Smooth muscle cell (in vitro differentiated cells): Measurements from ENCODE around the gene SGTB. TPM values are rescaled to one million over a fixed set of nuclear protein-coding genes. Genes with fewer than 3 reads are reported as not detected.

Experiments used
- DNase-seq: peaks from one replicate; lab custom pipeline; 2025; ENCODE audit not compliant: unreplicated experiment; lab: John Stamatoyannopoulos, UW
- H2AFZ ChIP-seq: fragments of 200-600 bp; sonication (generic); 2 replicates; pipeline ENCODE4 v1.6.0; 2016; ENCODE audit warnings: antibody characterized with exemption, low read depth, mild to moderate bottlenecking
- H3F3A ChIP-seq: fragments of 200-600 bp; sonication (generic); 2 replicates; pipeline ENCODE4 v1.6.0; 2017; ENCODE audit warnings: antibody characterized with exemption, low read depth
- H3K27ac ChIP-seq: fragments of 200-600 bp; sonication (generic); 2 replicates; pipeline ENCODE4 v1.5.1; 2016; ENCODE audit warnings: low read depth, mild to moderate bottlenecking
- H3K27me3 ChIP-seq: fragments of 200-600 bp; sonication (generic); 2 replicates; pipeline ENCODE4 v1.6.1; 2016; ENCODE audit warnings: low read depth, mild to moderate bottlenecking
- H3K36me3 ChIP-seq: fragments of 200-600 bp; sonication (generic); 2 replicates; pipeline ENCODE4 v1.5.1; 2016; ENCODE audit warnings: low read depth
- H3K4me1 ChIP-seq: fragments of 200-600 bp; sonication (generic); 2 replicates; pipeline ENCODE4 v1.5.1; 2016; ENCODE audit warnings: low read depth
- H3K4me2 ChIP-seq: fragments of 200-600 bp; sonication (generic); 2 replicates; pipeline ENCODE4 v1.6.0; 2016; ENCODE audit warnings: mild to moderate bottlenecking
- H3K4me3 ChIP-seq: fragments of 200-600 bp; sonication (generic); 2 replicates; pipeline ENCODE4 v1.5.1; 2016; ENCODE audit warnings: mild to moderate bottlenecking
- H3K79me2 ChIP-seq: fragments of 200-600 bp; sonication (generic); 2 replicates; pipeline ENCODE4 v1.6.0; 2016; ENCODE audit warnings: low read depth, mild to moderate bottlenecking
- H3K9ac ChIP-seq: fragments of 200-600 bp; sonication (generic); 2 replicates; pipeline ENCODE4 v1.6.0; 2016; ENCODE audit warnings: low read depth
- H3K9me3 ChIP-seq: fragments of 200-600 bp; sonication (generic); replicated peaks from 2 replicates; pipeline ENCODE4 v1.5.1; 2016; ENCODE audit warnings: low read depth
- H4K20me1 ChIP-seq: fragments of 200-600 bp; sonication (generic); 2 replicates; pipeline ENCODE4 v1.6.0; 2016; ENCODE audit warnings: low read depth
- WGBS: methylation state at CpG from one replicate; pipeline ENCODE4 v1.1.7; 2016; ENCODE audit warnings: low lambda C conversion rate; 5-methylcytosine and 5-hydroxymethylcytosine counted together
- polyA plus RNA-seq: library from polyadenylated mRNA; unstranded; fragments of >200 nt; fragmentation: Nextera tagmentation; extraction: Ambion mirVana; gene quantifications from 2 replicates; pipeline ENCODE4 v1.2.1, GENCODE V29; 2016
- total RNA-seq: library from RNA; depleted of rRNA; stranded (reverse); fragments of >200 nt; gene quantifications from 2 replicates; pipeline ENCODE4 v1.2.3, GENCODE V29; 2014
- TF ChIP-seq, protein P1 (sequence below): fragments of 200-600 bp; sonication (generic); IDR thresholded peaks from 2 replicates; pipeline ENCODE4 v1.5.1; 2017; ENCODE audit warnings: borderline replicate concordance, mild to moderate bottlenecking, antibody characterized with exemption; ENCODE audit not compliant: insufficient read depth, poor library complexity, severe bottlenecking

The SGTB gene
- total and polyA plus RNA-seq, 2 experiments from 2014 or later, result 5.3 to 12.8 TPM

DNA sequence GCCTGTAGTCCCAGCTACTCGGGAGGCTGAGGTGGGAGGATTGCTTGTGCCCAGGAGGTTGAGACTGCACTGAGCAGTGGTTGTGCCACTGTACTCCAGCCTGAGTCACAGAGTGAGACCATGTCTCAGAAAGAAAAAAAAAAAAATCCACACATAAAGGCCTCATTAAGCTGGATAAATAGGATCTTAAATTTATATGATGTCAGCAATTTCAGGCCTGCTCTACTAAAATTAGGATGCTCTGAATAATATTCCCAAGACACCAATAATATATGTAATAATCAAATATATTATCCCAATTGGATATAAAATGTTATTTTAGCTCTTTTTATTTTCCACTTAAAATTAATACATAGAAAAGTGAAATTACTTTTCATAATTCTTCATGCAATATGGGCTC is 43.7 kb upstream of the SGTB start:
- no peaks in the 10 kb centered on the region for H3K36me3 ChIP-seq
- H3F3A ChIP-seq, result no peaks in the 10 kb centered on the region
- H3K27me3 ChIP-seq, result no peaks in the 10 kb centered on the region
- no peak overlapping the region for H3K4me3 ChIP-seq
- no peaks in the 10 kb centered on the region for H3K9me3 ChIP-seq
- no peak overlapping the region for H3K4me2 ChIP-seq
- H4K20me1 ChIP-seq, result no peaks in the 10 kb centered on the region
- H3K27ac ChIP-seq, result no peak overlapping the region
- H3K4me1 ChIP-seq, result no peaks in the 10 kb centered on the region
- no peaks in the 10 kb centered on the region for H3K79me2 ChIP-seq
- DNase-seq, result no peak
- no peak overlapping the region for H3K9ac ChIP-seq
- no peak overlapping the region for H2AFZ ChIP-seq
- WGBS, result 97% methylated on average over 1 of the region's 1 CpG
- TF ChIP-seq, protein P1, sequence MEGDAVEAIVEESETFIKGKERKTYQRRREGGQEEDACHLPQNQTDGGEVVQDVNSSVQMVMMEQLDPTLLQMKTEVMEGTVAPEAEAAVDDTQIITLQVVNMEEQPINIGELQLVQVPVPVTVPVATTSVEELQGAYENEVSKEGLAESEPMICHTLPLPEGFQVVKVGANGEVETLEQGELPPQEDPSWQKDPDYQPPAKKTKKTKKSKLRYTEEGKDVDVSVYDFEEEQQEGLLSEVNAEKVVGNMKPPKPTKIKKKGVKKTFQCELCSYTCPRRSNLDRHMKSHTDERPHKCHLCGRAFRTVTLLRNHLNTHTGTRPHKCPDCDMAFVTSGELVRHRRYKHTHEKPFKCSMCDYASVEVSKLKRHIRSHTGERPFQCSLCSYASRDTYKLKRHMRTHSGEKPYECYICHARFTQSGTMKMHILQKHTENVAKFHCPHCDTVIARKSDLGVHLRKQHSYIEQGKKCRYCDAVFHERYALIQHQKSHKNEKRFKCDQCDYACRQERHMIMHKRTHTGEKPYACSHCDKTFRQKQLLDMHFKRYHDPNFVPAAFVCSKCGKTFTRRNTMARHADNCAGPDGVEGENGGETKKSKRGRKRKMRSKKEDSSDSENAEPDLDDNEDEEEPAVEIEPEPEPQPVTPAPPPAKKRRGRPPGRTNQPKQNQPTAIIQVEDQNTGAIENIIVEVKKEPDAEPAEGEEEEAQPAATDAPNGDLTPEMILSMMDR, result no peak

DNA sequence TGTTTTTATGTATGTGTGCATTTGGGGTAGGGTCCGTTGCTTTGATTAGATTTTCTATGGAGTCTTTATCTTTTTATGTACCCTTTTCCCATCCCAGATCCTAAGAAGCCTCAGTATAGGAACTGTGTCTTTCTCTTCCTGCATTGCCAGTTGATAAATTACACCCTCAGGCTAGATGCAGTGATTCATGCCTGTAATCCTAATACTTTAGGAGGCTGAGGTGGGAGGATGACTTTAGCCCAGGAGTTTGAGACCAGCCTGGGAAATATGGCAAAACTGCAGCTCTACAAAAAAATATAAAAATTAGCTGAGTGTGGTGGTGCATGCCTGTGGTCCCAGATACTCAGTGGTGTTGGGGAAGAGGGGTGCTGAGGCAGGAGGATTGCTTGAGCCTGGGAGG is 40.3 kb upstream of the SGTB start:
- WGBS, result 97% methylated on average over 1 of the region's 1 CpG
- Histone ChIP-seq H3K36me3 (no peaks in the 10 kb centered on the region), H3F3A (no peaks in the 10 kb centered on the region), H3K27ac (no peak overlapping the region), H2AFZ (no peak overlapping the region), H3K9me3 (no peaks in the 10 kb centered on the region), H3K27me3 (no peaks in the 10 kb centered on the region), H3K9ac (no peak overlapping the region), H3K4me2 (no peak overlapping the region), H3K79me2 (peaks cover 3% of the 10 kb centered on the region), H4K20me1 (no peaks in the 10 kb centered on the region), H3K4me1 (no peaks in the 10 kb centered on the region), H3K4me3 (no peak overlapping the region)
- TF ChIP-seq, protein P1, result no peak
- DNase-seq, result no peak

- TF ChIP-seq, protein P1, result no peak
- Histone ChIP-seq H2AFZ (no peak overlapping the region), H3K79me2 (peaks cover 6% of the 10 kb centered on the region), H3K4me1 (no peaks in the 10 kb centered on the region), H3K4me2 (no peak overlapping the region), H3K27me3 (no peaks in the 10 kb centered on the region), H3K27ac (no peak overlapping the region), H3K9ac (no peak overlapping the region), H3K9me3 (no peaks in the 10 kb centered on the region), H3F3A (no peaks in the 10 kb centered on the region), H4K20me1 (peaks cover 12% of the 10 kb centered on the region), H3K36me3 (no peaks in the 10 kb centered on the region), H3K4me3 (no peak overlapping the region)
- DNase-seq, result no peak
- 97% methylated on average over 2 of the region's 2 CpGs for WGBS
Observed at GRCh38 chr5:65760504-65761275, 38.8 kb upstream of the SGTB start.
